Lower lobe of right lung (tissue), 2 donors: Measurements from ENCODE around the gene PPP1R37. TPM values are rescaled to one million over a fixed set of nuclear protein-coding genes. Genes with fewer than 3 reads are reported as not detected.

Experiments used
- ATAC-seq, 2 donors: fragments of 200-7000 bp; cut with Tn5 transposase; one replicate each; pipeline ENCODE4 v1.9.1; 2020 to 2022; ENCODE audit warnings: mild to moderate bottlenecking in 2 of 2, moderate library complexity in 2 of 2
- DNase-seq: peaks from one replicate; pipeline ENCODE4 v3.0.0-alpha.2; 2020
- H3K27ac ChIP-seq: fragments of 200-600 bp; one replicate; pipeline ENCODE4 v1.8.0; 2022
- H3K27me3 ChIP-seq: fragments of 200-600 bp; one replicate; pipeline ENCODE4 v1.8.0; 2022; ENCODE audit warnings: low read depth
- H3K36me3 ChIP-seq: fragments of 200-600 bp; one replicate; pipeline ENCODE4 v1.8.0; 2022; ENCODE audit warnings: mild to moderate bottlenecking
- H3K4me1 ChIP-seq: fragments of 200-600 bp; one replicate; pipeline ENCODE4 v1.8.0; 2022
- H3K4me3 ChIP-seq: fragments of 200-600 bp; one replicate; pipeline ENCODE4 v1.8.0; 2022; ENCODE audit warnings: mild to moderate bottlenecking
- H3K9me3 ChIP-seq: fragments of 200-600 bp; one replicate; pipeline ENCODE4 v1.8.0; 2022
- intact Hi-C: fragments of 100-400 bp; cut with DNase I; formaldehyde crosslinking; loops from one replicate; pipeline ENCODE4 v1.11.0; 2022
- total RNA-seq: library from RNA; stranded (reverse); fragmentation: NEBNext Ultra II Directional; extraction: Animal tissue kit (Norgen Biotek cat#: 25700); gene quantifications from one replicate; pipeline ENCODE4 v1.2.1, GENCODE V29; 2021
- TF ChIP-seq, protein P1 (sequence below): fragments of 200-600 bp; IDR thresholded peaks from one replicate; pipeline ENCODE4 v1.8.0; 2022; ENCODE audit warnings: antibody characterized with exemption, mild to moderate bottlenecking
- donor health status: DM: no; HTN: yes; CAD: no; lungs with severe emphysema.

PPP1R37 gene
- total RNA-seq, 1 donor from 2014 or later: 29.1 TPM

DNA sequence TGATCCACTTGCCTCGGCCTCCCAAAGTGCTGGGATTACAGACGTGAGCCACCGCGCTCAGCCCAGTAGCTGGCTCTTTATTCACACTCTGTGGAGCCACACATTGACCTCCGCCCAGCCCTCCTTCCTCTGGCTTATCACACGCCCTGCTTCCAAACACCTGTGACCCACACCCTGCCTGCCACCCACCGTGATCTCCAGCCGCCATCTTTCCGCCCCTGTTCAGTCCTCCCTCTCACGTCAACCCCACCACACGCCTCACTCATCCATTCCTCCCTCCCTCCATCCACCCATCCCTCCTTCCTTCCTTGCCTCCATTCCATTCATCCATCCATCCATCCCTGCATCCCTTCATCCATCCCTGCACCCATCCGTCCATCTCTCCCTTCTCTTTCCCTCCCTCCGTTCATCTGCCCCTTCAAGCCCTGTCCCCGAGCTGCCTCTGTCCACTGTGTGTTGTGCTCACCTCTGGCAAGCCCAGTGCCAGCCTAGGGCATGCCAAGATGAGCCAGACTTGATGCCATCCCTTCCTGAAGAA, 34.3 kb upstream of the PPP1R37 start:
- Histone ChIP-seq H3K36me3 (peaks cover 100% of the 10 kb centered on the region), H3K9me3 (no peaks in the 10 kb centered on the region), H3K27me3 (no peaks in the 10 kb centered on the region), H3K4me3 (no peak overlapping the region), H3K27ac (no peak overlapping the region), H3K4me1 (no peaks in the 10 kb centered on the region)
- DNase-seq (no peak), ATAC-seq (no peak)
- intact Hi-C loops: no loop called here
- TF ChIP-seq, protein P1, sequence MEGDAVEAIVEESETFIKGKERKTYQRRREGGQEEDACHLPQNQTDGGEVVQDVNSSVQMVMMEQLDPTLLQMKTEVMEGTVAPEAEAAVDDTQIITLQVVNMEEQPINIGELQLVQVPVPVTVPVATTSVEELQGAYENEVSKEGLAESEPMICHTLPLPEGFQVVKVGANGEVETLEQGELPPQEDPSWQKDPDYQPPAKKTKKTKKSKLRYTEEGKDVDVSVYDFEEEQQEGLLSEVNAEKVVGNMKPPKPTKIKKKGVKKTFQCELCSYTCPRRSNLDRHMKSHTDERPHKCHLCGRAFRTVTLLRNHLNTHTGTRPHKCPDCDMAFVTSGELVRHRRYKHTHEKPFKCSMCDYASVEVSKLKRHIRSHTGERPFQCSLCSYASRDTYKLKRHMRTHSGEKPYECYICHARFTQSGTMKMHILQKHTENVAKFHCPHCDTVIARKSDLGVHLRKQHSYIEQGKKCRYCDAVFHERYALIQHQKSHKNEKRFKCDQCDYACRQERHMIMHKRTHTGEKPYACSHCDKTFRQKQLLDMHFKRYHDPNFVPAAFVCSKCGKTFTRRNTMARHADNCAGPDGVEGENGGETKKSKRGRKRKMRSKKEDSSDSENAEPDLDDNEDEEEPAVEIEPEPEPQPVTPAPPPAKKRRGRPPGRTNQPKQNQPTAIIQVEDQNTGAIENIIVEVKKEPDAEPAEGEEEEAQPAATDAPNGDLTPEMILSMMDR: no peak

DNA sequence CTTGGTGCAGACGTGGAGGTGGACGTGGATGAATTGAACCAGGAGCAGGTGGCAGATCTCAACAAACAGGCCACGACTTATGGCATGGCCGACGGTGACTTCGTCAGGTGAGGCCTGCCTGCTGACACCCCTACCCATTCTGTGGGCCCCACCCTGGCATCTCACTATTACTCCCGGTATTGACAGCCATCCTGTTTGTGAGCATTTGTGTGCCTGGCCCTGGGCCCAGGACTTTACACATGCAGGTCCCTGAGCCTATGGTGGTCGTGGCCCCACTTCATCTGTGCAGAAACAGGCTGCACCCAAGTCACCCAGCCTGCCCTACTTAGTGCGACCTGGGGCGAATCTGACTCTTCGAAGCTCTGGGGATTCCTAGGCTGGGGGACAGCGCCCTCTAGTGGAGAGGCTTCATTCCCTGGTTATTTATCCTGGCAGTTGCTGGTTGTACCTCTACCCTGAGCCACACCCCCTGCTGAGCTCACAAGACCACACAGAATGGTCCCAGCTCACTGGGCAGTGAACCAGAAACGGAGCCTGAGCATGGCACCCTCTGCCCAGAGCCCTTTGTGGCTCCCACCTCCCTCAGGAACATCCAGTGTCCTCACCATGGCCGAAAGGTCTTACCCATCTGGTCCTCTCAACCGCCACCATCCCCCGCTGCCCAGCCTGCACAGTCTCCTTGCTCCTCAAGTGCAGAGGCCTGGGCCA, 33.6 kb upstream of the PPP1R37 start:
- TF ChIP-seq, protein P1: peak; percentile 82
- Histone ChIP-seq H3K4me3 (no peak overlapping the region), H3K27ac (no peak overlapping the region), H3K27me3 (no peaks in the 10 kb centered on the region), H3K36me3 (peaks cover 100% of the 10 kb centered on the region), H3K9me3 (no peaks in the 10 kb centered on the region), H3K4me1 (no peaks in the 10 kb centered on the region)
- peak; percentile 73 for DNase-seq
- peak; percentile 74 to 87 for ATAC-seq
- intact Hi-C loops: no loop called here

DNA sequence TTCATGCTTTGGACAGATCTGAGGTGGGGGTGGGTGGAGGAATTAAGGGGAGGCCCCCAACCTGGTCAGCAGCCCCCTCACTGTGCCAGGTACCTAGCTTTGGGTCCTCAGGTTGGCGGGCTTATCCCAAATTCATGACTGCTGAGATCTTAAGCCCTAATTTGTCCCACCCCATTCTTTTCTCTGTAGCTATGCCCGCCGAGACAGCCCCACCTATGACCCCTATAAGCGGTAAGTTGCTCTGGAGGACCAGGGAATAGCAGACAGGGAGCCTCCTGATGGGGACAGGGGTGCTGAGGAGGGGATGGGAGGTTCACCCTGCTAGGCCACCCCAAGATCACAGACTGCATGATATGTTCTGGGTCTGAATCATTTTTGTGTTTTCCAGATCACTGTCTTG, 31.0 kb upstream of the PPP1R37 start:
- H3K9me3 ChIP-seq: no peaks in the 10 kb centered on the region
- DNase-seq (no peak), ATAC-seq (no peak)
- TF ChIP-seq, protein P1: no peak
- no peak overlapping the region for H3K27ac ChIP-seq
- peaks cover 100% of the 10 kb centered on the region for H3K36me3 ChIP-seq
- no peaks in the 10 kb centered on the region for H3K27me3 ChIP-seq
- no peaks in the 10 kb centered on the region for H3K4me1 ChIP-seq
- intact Hi-C loops: no loop called here
- H3K4me3 ChIP-seq: no peak overlapping the region

DNA sequence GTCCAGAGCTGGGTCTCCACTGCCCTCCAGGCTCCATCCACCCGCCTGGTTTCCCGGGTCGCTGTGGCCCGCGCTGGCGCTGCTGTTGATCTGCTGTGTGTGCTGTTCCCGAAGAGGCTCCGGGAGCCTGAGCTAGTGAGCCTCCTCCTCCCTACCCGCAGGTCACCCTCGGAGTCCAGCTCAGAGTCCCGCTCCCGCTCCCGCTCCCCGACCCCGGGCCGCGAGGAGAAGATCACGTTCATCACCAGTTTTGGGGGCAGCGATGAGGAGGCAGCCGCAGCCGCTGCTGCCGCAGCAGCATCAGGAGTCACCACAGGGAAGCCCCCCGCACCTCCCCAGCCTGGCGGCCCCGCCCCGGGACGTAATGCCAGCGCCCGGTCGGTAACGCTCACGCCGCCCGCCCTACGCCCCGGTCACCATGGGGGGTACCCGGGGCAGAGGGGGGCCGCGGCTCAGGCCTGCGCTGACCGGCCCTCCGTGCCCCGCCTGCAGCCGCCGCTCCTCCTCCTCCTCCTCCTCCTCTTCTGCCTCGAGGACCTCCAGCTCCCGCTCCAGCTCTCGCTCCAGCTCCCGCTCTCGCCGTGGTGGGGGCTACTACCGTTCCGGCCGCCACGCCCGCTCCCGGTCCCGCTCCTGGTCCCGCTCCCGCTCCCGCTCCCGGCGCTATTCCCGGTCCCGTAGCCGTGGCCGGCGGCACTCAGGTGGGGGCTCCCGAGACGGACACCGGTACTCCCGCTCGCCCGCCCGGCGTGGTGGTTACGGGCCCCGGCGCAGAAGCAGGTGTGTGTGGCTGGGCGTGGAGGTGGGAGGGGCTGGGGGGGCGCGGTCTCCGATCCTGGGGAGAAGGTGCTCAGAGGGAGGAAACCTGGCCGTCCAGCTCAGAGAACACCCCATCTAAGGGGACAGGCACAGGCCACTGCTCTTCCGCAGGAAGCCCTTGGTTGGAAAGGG, 28.9 kb upstream of the PPP1R37 start:
- ATAC-seq: no peak
- peaks cover 100% of the 10 kb centered on the region for H3K36me3 ChIP-seq

More for the DNA sequence above, 28.9 kb upstream of the PPP1R37 start:
- no peaks in the 10 kb centered on the region for H3K27me3 ChIP-seq
- intact Hi-C loops: no loop called here
- no peak for DNase-seq
- H3K27ac ChIP-seq: no peak overlapping the region
- H3K4me1 ChIP-seq: no peaks in the 10 kb centered on the region
- TF ChIP-seq, protein P1: no peak
- no peaks in the 10 kb centered on the region for H3K9me3 ChIP-seq
- no peak overlapping the region for H3K4me3 ChIP-seq
